Measurements from ENCODE around the gene GMDS. TPM values are rescaled to one million over a fixed set of nuclear protein-coding genes. Genes with fewer than 3 reads are reported as not detected.

GMDS gene
- total and polyA plus RNA-seq, 2 of the 13 experiments (the other 11 are each of a cell fraction or from before 2014, with no cell fraction given): 64.4 to 112 TPM

- 100% methylated on average over 1 of the region's 6 CpGs for WGBS (ENCODE audit: low lambda C conversion rate)
- Histone ChIP-seq H3K27me3 (ENCODE audit: control insufficient read depth in 1 of 2, insufficient read depth in 2 of 2, low read length in 2 of 2) (no peaks in the 10 kb centered on the region), H4K20me1 (ENCODE audit: insufficient read depth, low read length) (peaks cover 10% of the 10 kb centered on the region; the same call in 1 of the 2 replicates), H3K4me3 (replicated peaks in 1 of 3; ENCODE audit: insufficient read depth in 1 of 3, low read depth in 2 of 3, low read length in 3 of 3) (no peak overlapping the region), H3K9me3 (ENCODE audit: low read length) (no peaks in the 10 kb centered on the region), H2AFZ (ENCODE audit: low read length) (no peak overlapping the region), H3K4me2 (ENCODE audit: low read depth, low read length) (no peak overlapping the region), H3K36me3 (replicated peaks in 1 of 2; ENCODE audit: control insufficient read depth in 1 of 2, insufficient read depth in 2 of 2, low read length in 2 of 2) (peaks cover 0 to 4% of the 10 kb centered on the region in 2 experiments; a peak in 2 of 5 replicates), H3K4me1 (ENCODE audit: insufficient read depth, low read length) (peaks cover 22% of the 10 kb centered on the region), H3K27ac (ENCODE audit: extremely low read length, insufficient read depth, low read length) (no peak overlapping the region), H3K79me2 (ENCODE audit: insufficient read depth, low read length) (no peaks in the 10 kb centered on the region), H3K9ac (ENCODE audit: insufficient read depth, low read depth, low read length) (no peak overlapping the region)
- ATAC-seq: no peak; the same call in 1 of the 3 replicates
- DNase-seq (ENCODE audit: low spot score): no peak
- BruUV-seq (replicated peaks): no TSS peak
- CTCF ChIA-PET (ENCODE audit: low intra/inter-chr PET ratio, low total read pairs): no interaction called here
- TF ChIP-seq MXI1 (IDR thresholded peaks at IDR 0.05; ENCODE audit: borderline replicate concordance, low read depth, low read length): no peak
- TF ChIP-seq ZNF724P (CRISPR knock-in tag; IDR thresholded peaks at IDR 0.05; ENCODE audit: borderline replicate concordance): no peak
- in situ Hi-C loops (cut with HindIII; ENCODE audit: extremely low pct_ligation_motif_present, low pct_unique_long_range_greater_than_20kb) (no loop called here), intact Hi-C loops (cut with micrococcal nuclease; ENCODE audit: unreplicated experiment) (no loop called here)
- POLR2A ChIA-PET: no interaction called here
- FAIRE-seq: no peak
Measured at GRCh38 chr6:1869769-1870168, 375.6 kb downstream of the GMDS start.

DNA sequence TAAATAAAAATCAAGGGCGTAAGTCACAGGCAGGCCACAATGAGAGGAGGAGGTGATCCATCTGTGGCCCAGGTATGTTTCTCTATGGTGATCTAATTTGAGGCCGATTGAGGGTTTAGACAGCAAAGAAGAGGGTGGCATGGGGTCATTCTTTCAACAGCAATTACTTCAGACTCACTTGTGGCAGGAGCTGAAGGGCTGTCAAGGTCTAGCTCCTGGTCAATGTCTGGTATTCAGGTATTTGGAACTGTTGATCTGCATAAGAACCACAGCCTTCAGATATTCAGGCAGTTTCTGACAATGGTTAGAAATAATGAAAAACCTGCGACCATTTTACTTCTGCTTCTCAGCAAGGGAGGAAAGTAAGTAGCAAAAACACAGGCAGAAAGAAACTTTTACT lies 376.1 kb downstream of the GMDS start:
- DNase-seq (ENCODE audit: low spot score): no peak
- no peak for FAIRE-seq
- TF ChIP-seq TCF7 (IDR thresholded peaks at IDR 0.05; ENCODE audit: low read depth) (no peak), ZFP1 (CRISPR knock-in tag; IDR thresholded peaks at IDR 0.05) (no peak), ATRX (CRISPR knock-in tag; IDR thresholded peaks at IDR 0.05; ENCODE audit: borderline replicate concordance) (no peak), ZNF891 (CRISPR knock-in tag; IDR thresholded peaks at IDR 0.05) (no peak), MEF2D (CRISPR knock-in tag; IDR thresholded peaks at IDR 0.05) (no peak), NR3C1 (CRISPR knock-in tag; IDR thresholded peaks at IDR 0.05) (no peak), SETDB1 (CRISPR knock-in tag; IDR thresholded peaks at IDR 0.05; ENCODE audit: borderline replicate concordance) (no peak), ZNF337 (CRISPR knock-in tag; IDR thresholded peaks at IDR 0.05; ENCODE audit: borderline replicate concordance, low read depth) (no peak)
- TF ChIP-seq, protein P1, sequence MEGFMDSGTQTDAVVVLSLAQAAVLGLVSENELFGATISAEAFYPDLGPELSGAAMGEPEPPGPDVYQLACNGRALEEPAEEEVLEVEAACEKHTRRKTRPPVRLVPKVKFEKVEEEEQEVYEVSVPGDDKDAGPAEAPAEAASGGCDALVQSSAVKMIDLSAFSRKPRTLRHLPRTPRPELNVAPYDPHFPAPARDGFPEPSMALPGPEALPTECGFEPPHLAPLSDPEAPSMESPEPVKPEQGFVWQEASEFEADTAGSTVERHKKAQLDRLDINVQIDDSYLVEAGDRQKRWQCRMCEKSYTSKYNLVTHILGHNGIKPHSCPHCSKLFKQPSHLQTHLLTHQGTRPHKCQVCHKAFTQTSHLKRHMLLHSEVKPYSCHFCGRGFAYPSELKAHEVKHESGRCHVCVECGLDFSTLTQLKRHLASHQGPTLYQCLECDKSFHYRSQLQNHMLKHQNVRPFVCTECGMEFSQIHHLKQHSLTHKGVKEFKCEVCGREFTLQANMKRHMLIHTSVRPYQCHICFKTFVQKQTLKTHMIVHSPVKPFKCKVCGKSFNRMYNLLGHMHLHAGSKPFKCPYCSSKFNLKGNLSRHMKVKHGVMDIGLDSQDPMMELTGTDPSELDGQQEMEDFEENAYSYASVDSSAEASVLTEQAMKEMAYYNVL (CRISPR knock-in tag; IDR thresholded peaks at IDR 0.05; ENCODE audit: borderline replicate concordance): no peak
- H3K9ac ChIP-seq (ENCODE audit: insufficient read depth, low read depth, low read length): no peak overlapping the region
- CTCF ChIA-PET (ENCODE audit: low intra/inter-chr PET ratio, low total read pairs): no interaction called here
- no peak for ATAC-seq
- 87% methylated on average over 3 of the region's 3 CpGs for WGBS (ENCODE audit: low lambda C conversion rate)
- peaks cover 10% of the 10 kb centered on the region; the same call in 1 of the 2 replicates for H4K20me1 ChIP-seq (ENCODE audit: insufficient read depth, low read length)
- no peak overlapping the region for H3K4me2 ChIP-seq (ENCODE audit: low read depth, low read length)
- H3K79me2 ChIP-seq (ENCODE audit: insufficient read depth, low read length): no peaks in the 10 kb centered on the region
- H3K27ac ChIP-seq (ENCODE audit: extremely low read length, insufficient read depth, low read length): no peak overlapping the region
- POLR2A ChIA-PET: no interaction called here
- H3K36me3 ChIP-seq (replicated peaks in 1 of 2; ENCODE audit: control insufficient read depth in 1 of 2, insufficient read depth in 2 of 2, low read length in 2 of 2): peaks cover 0 to 4% of the 10 kb centered on the region in 2 experiments; a peak in 2 of 5 replicates
- BruUV-seq (replicated peaks): no TSS peak
- H3K4me3 ChIP-seq (replicated peaks in 1 of 3; ENCODE audit: insufficient read depth in 1 of 3, low read depth in 2 of 3, low read length in 3 of 3): no peak overlapping the region
- no peak overlapping the region for H2AFZ ChIP-seq (ENCODE audit: low read length)
- in situ Hi-C loops (cut with HindIII; ENCODE audit: extremely low pct_ligation_motif_present, low pct_unique_long_range_greater_than_20kb) (no loop called here), intact Hi-C loops (cut with micrococcal nuclease; ENCODE audit: unreplicated experiment) (no loop called here)
- no peaks in the 10 kb centered on the region for H3K27me3 ChIP-seq (ENCODE audit: control insufficient read depth in 1 of 2, insufficient read depth in 2 of 2, low read length in 2 of 2)
- H3K4me1 ChIP-seq (ENCODE audit: insufficient read depth, low read length): peaks cover 26% of the 10 kb centered on the region
- no peaks in the 10 kb centered on the region for H3K9me3 ChIP-seq (ENCODE audit: low read length)
